GM18858 (cell line): ENCODE results near the gene ST6GALNAC3.
"Not testable (repeated sequence)": the region's sequence is repeated elsewhere in the genome, so short reads cannot be mapped to it uniquely, and the experiment has no call there.

ENCODE experiments used
- ATAC-seq: cut with Tn5 transposase; IDR thresholded peaks from one replicate; pipeline ENCODE4 v1.9.1; 2021; ENCODE audit not compliant: unreplicated experiment

The ST6GALNAC3 gene

GRCh38 chr1:76613886-76614285 is 539.3 kb downstream of the ST6GALNAC3 start:
- ATAC-seq = no peak

GRCh38 chr1:76615253-76616035 is 540.9 kb downstream of the ST6GALNAC3 start:
- ATAC-seq = no peak

DNA sequence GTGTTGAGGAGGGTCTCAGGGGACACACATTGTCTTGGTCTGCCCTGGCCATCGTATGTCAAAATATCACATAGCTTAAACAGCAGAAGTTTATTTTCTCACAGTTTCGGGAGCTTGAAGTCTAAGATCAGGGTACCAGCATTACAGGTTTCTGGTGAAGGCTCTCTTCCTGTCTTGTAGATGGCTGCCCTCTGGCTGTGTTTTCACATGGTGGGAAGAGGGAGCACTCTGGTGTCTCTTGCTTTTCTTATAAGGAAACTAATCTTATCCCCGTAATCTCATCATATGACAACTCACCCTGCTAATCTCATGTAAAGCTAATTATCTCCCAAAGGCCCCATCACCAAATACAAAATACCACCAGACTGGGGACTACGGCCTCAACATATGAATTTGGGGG is 545.8 kb downstream of the ST6GALNAC3 start:
- no peak for ATAC-seq

DNA sequence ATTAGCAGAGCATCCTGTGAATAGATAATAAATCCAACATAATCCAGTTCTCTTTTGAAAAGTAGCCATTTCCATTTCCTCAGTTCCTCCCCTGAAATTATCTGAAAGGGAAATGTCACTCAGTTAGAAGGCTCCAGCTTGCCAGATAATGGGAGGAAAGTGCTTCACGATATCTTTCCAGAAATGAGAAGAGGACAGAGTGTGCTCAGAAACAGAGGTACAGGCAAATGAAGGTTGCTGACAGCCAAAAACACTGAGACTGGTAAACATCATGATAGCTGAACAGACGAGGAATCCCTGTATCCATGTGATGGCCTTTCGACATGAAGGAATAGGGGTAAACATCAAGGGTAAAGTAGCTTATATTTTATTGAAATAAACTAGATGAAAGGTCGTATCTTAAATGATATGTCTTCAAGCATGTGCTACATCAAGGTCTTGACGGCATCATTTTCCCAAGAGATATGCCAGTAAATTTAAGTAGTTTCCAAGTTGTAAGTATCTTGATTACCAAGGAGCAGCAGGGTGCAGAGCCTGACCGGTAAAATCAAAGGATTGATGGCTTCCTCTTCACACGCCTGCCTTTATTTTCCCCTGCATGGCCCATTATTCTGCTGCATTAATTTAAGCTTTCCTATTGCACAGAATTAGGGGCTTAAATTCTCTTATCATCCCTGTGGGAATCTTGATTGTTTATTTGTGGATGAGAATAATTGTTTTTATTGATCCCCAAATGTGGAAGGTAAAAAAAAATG is 548.4 kb downstream of the ST6GALNAC3 start:
- no peak for ATAC-seq

GRCh38 chr1:76625886-76626678 is 551.5 kb downstream of the ST6GALNAC3 start:
- no peak for ATAC-seq

GRCh38 chr1:76627498-76627897 is 553.0 kb downstream of the ST6GALNAC3 start:
- no peak for ATAC-seq

DNA sequence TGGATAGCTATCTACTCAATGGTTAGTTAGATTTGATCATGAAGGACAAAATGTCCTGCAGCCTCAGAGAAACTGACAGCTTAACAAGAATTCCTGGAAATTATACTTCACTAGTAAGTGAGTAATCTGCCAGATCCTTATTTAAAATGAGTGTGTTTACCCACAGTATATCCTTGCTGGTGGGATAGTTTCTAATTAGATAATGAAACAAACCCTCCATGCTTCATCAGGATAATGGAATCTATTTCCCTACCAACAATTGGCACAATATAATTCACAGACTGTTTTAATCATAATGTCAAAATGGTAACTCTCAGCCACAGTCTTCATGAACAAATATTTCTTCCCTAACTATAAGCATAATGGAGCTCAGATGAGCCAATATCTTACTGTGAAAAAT is 553.4 kb downstream of the ST6GALNAC3 start:
- ATAC-seq = no peak

GRCh38 chr1:76632136-76632535 is 557.6 kb downstream of the ST6GALNAC3 start:
- ATAC-seq = no peak

GRCh38 chr1:76635784-76636183 is 561.2 kb downstream of the ST6GALNAC3 start:
- ATAC-seq = no peak

DNA sequence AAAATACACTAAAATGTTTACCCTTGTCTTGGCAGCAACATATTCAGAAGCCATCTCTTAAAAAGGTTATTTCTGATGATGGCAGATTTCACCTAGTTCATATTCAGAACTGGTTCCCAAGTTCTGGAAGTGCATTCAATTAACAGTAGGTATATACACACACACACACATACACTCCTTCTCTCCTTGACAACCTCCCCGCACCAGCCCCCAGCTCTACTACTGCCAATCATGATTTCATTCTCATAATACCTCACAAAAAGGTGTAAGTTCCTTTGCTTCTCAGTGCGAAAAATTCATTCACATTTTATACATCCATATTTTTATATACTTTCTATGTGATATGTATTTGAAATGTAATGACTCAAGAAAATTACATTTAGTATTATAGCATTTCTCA is 564.6 kb downstream of the ST6GALNAC3 start:
- no peak for ATAC-seq

DNA sequence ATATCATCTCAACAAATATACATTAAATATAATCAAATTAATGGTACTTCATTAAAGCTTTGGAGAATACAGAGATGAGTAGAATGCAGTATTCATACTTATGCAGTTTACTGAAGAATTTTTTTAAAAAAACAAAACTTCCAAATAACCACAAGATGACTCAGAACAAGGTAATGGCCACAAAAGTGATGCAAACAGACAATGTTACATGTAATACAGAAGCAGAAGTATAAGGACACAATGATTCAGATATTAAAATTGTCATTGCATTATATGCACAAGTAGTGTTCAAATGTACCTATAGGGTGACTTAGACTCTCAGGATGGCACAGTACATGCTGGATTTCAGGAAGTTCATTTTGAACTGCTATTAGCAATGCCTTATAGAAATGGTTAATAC is 565.5 kb downstream of the ST6GALNAC3 start:
- no peak for ATAC-seq

- no peak for ATAC-seq
Observed at GRCh38 chr1:76640723-76641122, 566.2 kb downstream of the ST6GALNAC3 start.

DNA sequence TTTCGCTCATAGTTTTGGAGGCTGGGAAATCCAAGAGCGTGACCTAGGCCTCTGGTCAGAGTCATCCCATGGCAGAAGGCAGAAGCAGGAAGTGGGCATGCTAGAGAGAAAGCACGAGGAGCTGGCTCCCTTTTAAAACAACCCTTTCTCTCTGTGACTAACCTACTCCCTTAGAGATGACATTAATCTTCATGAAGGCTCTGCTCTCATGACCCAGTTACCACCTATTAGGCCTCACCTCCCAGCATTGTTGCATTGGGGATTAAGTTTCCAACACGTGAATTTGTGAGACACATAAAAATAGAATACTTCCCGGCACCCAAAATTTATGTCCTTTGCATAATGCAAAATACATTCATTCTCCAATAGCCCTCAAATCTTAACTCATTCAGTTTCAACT is 569.6 kb downstream of the ST6GALNAC3 start:
- ATAC-seq = no peak

- not testable (repeated sequence) for ATAC-seq
Observed at GRCh38 chr1:76652860-76653259, 578.3 kb downstream of the ST6GALNAC3 start.

- no peak for ATAC-seq
Observed at GRCh38 chr1:76657623-76658022, 583.1 kb downstream of the ST6GALNAC3 start.

GRCh38 chr1:76659171-76659940 is 584.8 kb downstream of the ST6GALNAC3 start:
- ATAC-seq = no peak

GRCh38 chr1:76661531-76661930 is 587.0 kb downstream of the ST6GALNAC3 start:
- no peak for ATAC-seq

- ATAC-seq = no peak
Observed at GRCh38 chr1:76666499-76666898, 592.0 kb downstream of the ST6GALNAC3 start.

DNA sequence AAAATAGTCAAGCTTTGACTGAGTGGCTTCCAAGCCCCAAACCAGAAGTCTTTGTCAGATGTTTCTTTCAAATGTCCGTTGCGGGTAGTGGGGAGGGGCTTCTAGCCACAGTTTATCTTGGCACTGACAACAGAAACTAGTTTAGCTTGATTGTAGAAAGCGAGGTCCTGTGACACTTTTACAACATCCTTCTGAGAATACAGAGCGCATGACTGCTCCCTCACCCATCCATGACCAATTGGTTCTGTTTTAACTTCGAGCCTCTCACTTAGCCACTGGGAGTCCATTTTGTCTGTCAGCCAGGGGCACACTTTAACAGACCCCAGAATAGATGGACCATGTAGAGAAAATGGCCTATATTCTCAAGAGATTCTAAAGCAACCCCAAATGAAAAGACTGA is 593.5 kb downstream of the ST6GALNAC3 start:
- ATAC-seq = peak; percentile 97

GRCh38 chr1:76669131-76669530 is 594.6 kb downstream of the ST6GALNAC3 start:
- no peak for ATAC-seq
